OCI-LY3 (cell line): ENCODE results near the gene CCL28.

Source experiments
- H2AFZ ChIP-seq: fragments of 200-600, 300-600 bp; shearing (Covaris generic); 2 replicates; pipeline ENCODE4 v1.6.0; 2014; ENCODE audit warnings: antibody characterized with exemption, low read depth, low read length
- H3K27ac ChIP-seq: fragments of 200-600, 300-600 bp; sonication (generic); 2 replicates; pipeline ENCODE4 v1.5.1; 2014; ENCODE audit warnings: mild to moderate bottlenecking, low read length, moderate library complexity, mixed read lengths
- H3K27me3 ChIP-seq: fragments of 200-600, 300-600 bp; sonication (generic); 2 replicates; pipeline ENCODE4 v1.6.1; 2014; ENCODE audit warnings: low read depth, low read length, mixed read lengths
- H3K36me3 ChIP-seq: fragments of 200-600, 300-600 bp; sonication (generic); replicated peaks from 2 replicates; pipeline ENCODE3; 2014; ENCODE audit warnings: low read depth, low read length, mixed read lengths
- H3K4me1 ChIP-seq: fragments of 300-600, 200-600 bp; sonication (generic); 2 replicates; pipeline ENCODE4 v1.6.1; 2014; ENCODE audit warnings: low read length, mixed read lengths
- H3K4me2 ChIP-seq: fragments of 200-600, 300-600 bp; sonication (generic); 2 replicates; pipeline ENCODE4 v1.6.1; 2014; ENCODE audit warnings: low read length, mixed read lengths
- H3K4me3 ChIP-seq: fragments of 300-600, 200-600 bp; sonication (generic); 2 replicates; pipeline ENCODE4 v1.5.1; 2014; ENCODE audit warnings: antibody characterized with exemption, mild to moderate bottlenecking, low read length, moderate library complexity
- H3K79me2 ChIP-seq: fragments of 300-600, 200-600 bp; shearing (Covaris generic); 2 replicates; pipeline ENCODE4 v1.6.1; 2014; ENCODE audit warnings: mild to moderate bottlenecking, low read length, mixed read lengths
- H3K9ac ChIP-seq: fragments of 300-600, 200-600 bp; shearing (Covaris generic); 2 replicates; pipeline ENCODE4 v1.6.0; 2014; ENCODE audit warnings: mild to moderate bottlenecking, low read length, moderate library complexity
- H3K9me3 ChIP-seq: fragments of 200-600, 300-600 bp; shearing (Covaris generic); 2 replicates; pipeline ENCODE4 v1.6.1; 2014; ENCODE audit warnings: low read length, mixed read lengths; ENCODE audit not compliant: insufficient read depth
- H4K20me1 ChIP-seq: fragments of 200-600, 300-600 bp; sonication (generic); 2 replicates; pipeline ENCODE4 v1.6.1; 2016; ENCODE audit warnings: low read length, mixed read lengths; ENCODE audit not compliant: insufficient read depth
- EZH2phosphoT487 ChIP-seq: fragments of 200-600 bp; shearing (Covaris generic); IDR thresholded peaks from 2 replicates; pipeline ENCODE4 v1.6.1; 2018; ENCODE audit warnings: antibody characterized with exemption, mixed run types, low read depth
- TF ChIP-seq, protein P1 (sequence below): fragments of 200-600, 300-600 bp; sonication (generic); IDR thresholded peaks from 2 replicates; pipeline ENCODE4 v1.5.1; 2014; ENCODE audit warnings: antibody characterized with exemption, low read length, low read depth

CCL28 gene

DNA sequence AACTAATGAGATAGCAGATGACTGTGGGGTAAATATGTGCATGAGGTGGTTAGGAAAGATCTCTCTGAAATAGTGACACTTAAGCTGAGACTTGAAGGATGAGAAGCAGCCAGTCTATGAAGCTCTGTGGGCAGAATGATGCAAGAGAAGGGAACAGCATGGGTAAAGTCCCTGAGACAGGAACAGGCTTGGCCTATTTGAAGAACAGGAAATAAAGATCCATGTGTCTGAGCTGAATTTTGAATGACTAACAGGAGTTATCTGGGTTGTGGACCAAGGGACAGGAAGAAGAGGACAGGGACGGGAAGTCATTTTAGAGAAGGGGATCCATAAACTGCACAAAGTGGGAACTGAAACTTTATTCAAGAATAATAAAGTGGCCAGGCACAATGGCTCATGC, 73.3 kb downstream of the CCL28 start:
- no peaks in the 10 kb centered on the region for H4K20me1 ChIP-seq
- no peaks in the 10 kb centered on the region for H3K9me3 ChIP-seq
- TF ChIP-seq, protein P1, sequence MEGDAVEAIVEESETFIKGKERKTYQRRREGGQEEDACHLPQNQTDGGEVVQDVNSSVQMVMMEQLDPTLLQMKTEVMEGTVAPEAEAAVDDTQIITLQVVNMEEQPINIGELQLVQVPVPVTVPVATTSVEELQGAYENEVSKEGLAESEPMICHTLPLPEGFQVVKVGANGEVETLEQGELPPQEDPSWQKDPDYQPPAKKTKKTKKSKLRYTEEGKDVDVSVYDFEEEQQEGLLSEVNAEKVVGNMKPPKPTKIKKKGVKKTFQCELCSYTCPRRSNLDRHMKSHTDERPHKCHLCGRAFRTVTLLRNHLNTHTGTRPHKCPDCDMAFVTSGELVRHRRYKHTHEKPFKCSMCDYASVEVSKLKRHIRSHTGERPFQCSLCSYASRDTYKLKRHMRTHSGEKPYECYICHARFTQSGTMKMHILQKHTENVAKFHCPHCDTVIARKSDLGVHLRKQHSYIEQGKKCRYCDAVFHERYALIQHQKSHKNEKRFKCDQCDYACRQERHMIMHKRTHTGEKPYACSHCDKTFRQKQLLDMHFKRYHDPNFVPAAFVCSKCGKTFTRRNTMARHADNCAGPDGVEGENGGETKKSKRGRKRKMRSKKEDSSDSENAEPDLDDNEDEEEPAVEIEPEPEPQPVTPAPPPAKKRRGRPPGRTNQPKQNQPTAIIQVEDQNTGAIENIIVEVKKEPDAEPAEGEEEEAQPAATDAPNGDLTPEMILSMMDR = no peak
- TF ChIP-seq EZH2phosphoT487 = no peak
- 0 out of 2 replicates have a peak overlapping the region, but pooled peaks have one; percentile 21 for H2AFZ ChIP-seq
- H3K27me3 ChIP-seq = no peaks in the 10 kb centered on the region
- no peak overlapping the region for H3K27ac ChIP-seq
- peaks cover 6% of the 10 kb centered on the region; the same call in 1 of the 2 replicates for H3K4me1 ChIP-seq
- no peak overlapping the region for H3K9ac ChIP-seq
- H3K4me3 ChIP-seq = no peak overlapping the region
- no peak overlapping the region for H3K4me2 ChIP-seq
- no peaks in the 10 kb centered on the region for H3K36me3 ChIP-seq
- no peaks in the 10 kb centered on the region for H3K79me2 ChIP-seq

GRCh38 chr5:43336159-43336558, 76.0 kb downstream of the CCL28 start:
- no peaks in the 10 kb centered on the region for H3K36me3 ChIP-seq
- TF ChIP-seq EZH2phosphoT487 = no peak
- TF ChIP-seq, protein P1 = no peak
- H3K27ac ChIP-seq = no peak overlapping the region
- H3K9ac ChIP-seq = no peak overlapping the region
- peaks cover 6% of the 10 kb centered on the region; the same call in 1 of the 2 replicates for H3K4me1 ChIP-seq
- no peaks in the 10 kb centered on the region for H3K9me3 ChIP-seq
- no peaks in the 10 kb centered on the region for H4K20me1 ChIP-seq
- H3K4me2 ChIP-seq = no peak overlapping the region
- H3K4me3 ChIP-seq = no peak overlapping the region
- no peaks in the 10 kb centered on the region for H3K79me2 ChIP-seq
- H2AFZ ChIP-seq = no peak overlapping the region
- H3K27me3 ChIP-seq = no peaks in the 10 kb centered on the region

DNA sequence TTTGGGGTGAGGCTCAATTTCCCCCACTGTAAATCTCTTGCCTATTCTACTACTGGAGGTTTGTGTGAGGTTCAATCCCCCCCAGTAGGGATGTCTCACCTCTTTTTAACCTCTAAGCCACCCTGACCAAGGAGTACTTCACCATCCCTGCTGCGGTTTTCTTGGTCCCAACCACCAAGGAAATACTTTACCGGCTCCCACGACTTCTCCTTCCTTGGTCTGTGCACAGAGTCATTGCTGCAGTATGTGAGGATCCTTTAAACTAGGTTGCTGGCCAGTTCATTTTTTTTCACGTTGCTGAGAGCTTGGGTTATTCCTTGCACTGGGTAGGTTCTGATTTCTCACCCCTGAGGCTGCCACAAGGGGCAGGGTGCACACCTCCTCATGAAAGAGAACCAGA, 76.5 kb downstream of the CCL28 start:
- Histone ChIP-seq H3K9ac (no peak overlapping the region), H3K4me2 (no peak overlapping the region), H3K4me3 (no peak overlapping the region), H3K79me2 (no peaks in the 10 kb centered on the region), H3K4me1 (peaks cover 6% of the 10 kb centered on the region; the same call in 1 of the 2 replicates), H3K27ac (no peak overlapping the region), H2AFZ (no peak overlapping the region), H4K20me1 (no peaks in the 10 kb centered on the region), H3K36me3 (no peaks in the 10 kb centered on the region), H3K9me3 (no peaks in the 10 kb centered on the region), H3K27me3 (no peaks in the 10 kb centered on the region)
- no peak for TF ChIP-seq EZH2phosphoT487
- TF ChIP-seq, protein P1 = no peak

GRCh38 chr5:43332401-43332800, 79.8 kb downstream of the CCL28 start:
- Histone ChIP-seq H3K4me1 (no peaks in the 10 kb centered on the region), H3K27me3 (no peaks in the 10 kb centered on the region), H2AFZ (no peak overlapping the region), H3K27ac (no peak overlapping the region), H3K4me3 (no peak overlapping the region), H4K20me1 (no peaks in the 10 kb centered on the region), H3K79me2 (no peaks in the 10 kb centered on the region), H3K4me2 (no peak overlapping the region), H3K9me3 (no peaks in the 10 kb centered on the region), H3K36me3 (no peaks in the 10 kb centered on the region), H3K9ac (no peak overlapping the region)
- TF ChIP-seq, protein P1 = no peak
- no peak for TF ChIP-seq EZH2phosphoT487
